LoVo (cell line): ENCODE data around the gene CYLC2.

ENCODE experiments used
- DNase-seq: peaks from one replicate; pipeline ENCODE4 v3.0.0-alpha.2; 2016; ENCODE audit warnings: low spot score

The CYLC2 gene, protein sequence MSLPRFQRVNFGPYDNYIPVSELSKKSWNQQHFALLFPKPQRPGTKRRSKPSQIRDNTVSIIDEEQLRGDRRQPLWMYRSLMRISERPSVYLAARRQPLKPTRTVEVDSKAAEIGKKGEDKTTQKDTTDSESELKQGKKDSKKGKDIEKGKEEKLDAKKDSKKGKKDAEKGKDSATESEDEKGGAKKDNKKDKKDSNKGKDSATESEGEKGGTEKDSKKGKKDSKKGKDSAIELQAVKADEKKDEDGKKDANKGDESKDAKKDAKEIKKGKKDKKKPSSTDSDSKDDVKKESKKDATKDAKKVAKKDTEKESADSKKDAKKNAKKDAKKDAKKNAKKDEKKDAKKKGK

DNA sequence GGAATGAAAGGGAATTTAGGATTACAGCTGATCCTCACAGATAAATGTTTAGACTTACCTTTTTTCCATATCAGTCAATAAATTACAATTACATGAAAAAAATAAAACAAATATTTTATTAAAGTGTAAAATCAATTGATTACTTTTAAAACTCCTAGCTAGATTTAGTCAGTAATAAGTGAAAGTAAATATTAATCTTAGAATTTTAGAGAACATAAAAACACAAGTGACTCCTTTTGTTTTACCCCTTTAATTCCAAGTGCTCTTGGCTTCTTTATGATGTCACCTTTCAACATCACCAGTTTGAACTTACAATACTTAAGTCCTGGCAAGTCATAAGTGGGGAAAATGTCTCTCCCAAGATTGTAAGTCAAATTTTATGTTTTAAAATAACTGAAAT is at the start of gene CYLC2:
CYLC2 (plus strand) TSS at position 301 of the 400 bp plus-strand sequence; CDS start at position 349, 48 bp downstream.
- DNase-seq = no peak

DNA sequence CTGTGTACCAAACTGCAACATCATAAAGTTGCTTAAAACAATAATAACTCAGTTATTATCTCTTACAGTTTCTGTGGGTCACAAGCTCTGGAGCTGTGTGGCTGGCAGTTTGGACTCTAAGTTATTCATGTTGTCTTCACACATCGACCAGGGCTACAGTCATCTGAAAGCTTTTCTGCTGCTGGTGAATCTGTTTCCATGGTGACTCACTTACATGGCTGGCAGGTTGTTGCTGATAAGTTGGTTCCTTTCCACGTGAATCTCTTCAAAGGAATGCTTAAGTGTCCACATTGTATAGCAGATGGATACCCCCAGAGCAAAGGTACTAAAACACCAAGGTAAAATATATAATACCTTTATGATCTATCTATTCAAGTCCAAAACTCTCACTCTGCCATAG is 44.8 kb upstream of the CYLC2 start:
- no peak for DNase-seq

DNA sequence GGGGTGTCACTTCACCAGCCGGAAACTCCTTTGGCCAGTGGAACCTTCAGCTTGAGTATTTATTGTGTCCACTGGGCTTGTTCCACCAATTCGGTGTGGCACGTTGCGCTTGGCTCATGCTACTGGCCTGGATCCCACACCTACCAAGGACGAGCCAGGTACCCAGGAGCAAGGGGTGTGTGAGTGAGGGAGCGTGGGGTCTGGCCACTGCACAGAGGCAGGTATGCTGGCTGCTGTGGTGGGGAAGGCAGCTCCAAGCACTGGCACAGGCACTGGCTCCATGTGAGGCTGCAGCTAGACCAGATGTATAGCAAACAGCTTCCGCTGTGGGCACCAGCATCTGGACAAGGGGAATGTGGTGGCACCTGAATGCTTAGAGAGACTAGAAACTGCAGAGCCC is 28.1 kb upstream of the CYLC2 start:
- no peak for DNase-seq

DNA sequence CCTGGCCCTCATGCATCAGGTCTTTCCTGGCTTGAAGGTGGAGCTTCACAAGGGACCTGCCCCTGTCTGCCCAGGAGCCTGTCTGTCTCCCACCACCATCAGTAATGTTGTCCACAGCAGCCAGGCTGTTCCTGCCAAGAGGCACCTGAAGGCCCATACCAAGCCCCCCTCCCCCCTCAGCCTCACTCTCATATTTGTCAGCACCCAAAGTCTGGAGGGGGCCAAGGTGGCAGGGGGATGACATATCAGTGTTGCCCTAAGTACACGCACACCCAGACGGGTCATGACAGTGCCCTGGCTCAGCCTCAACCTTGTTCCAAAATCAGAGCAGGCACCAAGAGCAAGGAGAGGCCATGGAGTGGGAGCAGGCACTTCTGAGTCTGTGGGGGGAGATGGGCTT is 27.2 kb upstream of the CYLC2 start:
- DNase-seq = no peak

DNA sequence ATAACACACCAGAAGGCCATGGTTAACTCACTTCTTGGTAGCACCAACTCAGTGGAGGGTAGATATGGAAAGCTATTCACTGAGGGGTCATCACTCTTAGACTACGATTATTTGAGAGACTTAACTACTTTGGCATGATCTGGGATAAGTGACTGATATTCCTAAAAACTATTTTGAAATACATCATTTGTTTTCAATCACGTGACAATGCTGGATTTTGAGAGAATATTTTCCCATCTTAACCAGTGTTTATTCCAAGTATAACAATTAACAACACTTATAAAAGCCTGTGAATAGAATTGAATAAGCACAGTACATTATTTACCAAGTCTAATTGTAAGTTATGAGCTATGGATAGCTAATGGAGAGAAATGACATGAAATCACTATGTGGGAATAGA is 22.4 kb upstream of the CYLC2 start:
- DNase-seq = no peak

DNA sequence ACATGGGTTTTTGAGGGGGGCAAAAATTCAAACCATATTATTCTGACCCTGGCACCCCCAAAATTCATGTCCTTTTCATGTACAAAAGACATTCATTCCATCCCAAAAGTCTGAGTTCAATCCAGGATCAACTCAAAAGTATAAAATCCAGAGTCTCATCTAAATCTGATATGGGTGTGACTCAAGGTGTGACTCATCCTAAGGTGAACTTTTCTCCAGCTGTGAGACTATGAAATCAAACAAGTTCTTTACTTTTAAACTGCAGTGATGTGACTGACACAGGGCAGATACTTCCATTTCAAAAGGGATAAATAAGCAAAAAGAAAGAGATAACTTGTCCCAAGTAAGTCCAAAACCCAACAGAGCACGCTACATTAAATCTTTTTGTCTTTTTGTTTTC is 20.6 kb upstream of the CYLC2 start:
- DNase-seq = no peak

DNA sequence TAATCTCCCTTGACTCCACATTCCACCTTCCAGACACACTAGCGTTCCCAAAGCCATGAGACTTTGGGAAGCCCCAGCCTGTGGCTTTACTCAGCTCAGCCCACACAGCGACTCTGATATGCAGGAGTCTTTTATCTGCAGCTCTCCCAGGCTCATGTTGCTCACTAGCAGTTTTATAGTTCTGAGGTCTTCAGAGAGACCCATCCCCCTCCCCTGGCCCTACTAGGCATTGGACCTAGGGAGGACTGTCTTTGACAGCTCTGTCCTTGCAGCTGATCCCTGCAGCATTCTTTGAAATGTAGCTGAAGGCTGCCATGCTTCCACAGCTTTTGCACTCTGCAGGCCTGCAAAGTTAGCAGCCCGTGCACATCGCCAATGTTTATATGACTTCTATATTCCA is 19.9 kb upstream of the CYLC2 start:
- DNase-seq = no peak

DNA sequence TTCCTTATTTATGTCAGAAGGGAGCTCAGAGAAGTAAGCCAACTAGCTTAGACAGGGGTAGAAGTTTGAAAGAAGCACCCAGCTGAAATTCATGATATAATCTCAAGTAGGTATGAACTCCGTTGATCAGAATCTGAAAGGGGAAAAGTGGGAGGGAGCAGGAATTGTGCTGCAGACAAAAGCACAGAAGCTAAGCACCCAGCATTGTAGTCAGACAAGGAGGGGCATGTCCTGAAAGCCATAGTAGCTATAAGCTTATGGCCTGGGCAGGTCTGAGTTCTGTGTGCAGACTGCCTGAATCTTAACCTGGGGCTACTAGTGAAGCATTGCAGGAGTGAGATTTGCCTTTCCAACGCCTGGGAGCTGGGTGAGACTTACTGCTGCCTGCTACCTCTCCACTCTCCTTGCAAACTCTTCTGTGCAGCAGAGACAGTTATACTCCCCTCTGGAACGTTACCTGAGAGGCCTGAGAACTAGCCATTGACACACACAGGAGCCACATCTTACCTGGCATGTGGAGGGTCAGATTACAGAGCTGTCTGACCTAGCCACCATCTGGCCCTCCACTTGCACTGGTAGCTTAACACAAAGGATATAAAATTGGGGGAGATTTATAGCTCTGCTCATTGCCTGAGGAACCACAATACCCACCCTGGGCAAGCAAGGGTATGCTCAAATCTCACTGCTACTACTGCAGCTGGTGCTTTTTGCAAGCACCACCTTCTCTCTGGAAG is 9.8 kb upstream of the CYLC2 start:
- DNase-seq = no peak

DNA sequence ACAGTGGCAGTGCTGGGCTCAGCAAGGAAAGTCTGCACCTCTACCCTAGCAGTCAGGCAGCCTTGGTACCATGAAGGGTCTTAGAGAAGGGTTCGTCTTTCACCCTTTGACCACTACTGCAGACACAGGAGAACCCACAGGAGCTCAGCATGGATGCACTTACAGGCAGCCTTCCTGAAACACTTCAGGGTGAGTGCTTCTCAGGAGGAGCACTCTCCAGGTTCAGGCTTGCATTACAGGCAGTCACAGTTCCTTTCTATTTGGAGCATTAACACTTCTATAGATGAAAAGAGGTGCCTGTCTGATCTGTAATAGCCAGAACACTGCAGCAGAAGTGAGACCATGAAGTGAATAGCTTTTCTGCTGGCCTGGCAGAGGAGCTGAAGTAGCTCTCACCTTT is 8.7 kb upstream of the CYLC2 start:
- no peak for DNase-seq

DNA sequence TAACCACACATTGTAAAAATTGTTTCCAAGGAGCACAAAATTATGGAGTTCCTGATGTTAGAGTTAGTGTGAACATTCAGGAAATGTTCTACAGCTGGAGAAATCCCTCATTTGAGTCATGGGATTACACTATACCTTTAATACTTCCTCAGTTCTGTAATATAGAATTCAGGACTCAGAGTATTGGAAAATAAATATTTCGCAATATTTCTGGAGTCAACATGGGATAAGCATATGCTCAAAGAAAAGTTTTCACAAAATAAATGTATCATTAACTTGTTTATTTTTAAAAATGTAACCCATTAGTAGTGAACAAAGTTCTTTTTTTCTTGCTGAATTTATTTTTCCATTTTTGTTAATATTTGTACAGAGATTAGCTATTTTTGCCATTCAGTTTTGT is 8.6 kb downstream of the CYLC2 start:
- DNase-seq = no peak

DNA sequence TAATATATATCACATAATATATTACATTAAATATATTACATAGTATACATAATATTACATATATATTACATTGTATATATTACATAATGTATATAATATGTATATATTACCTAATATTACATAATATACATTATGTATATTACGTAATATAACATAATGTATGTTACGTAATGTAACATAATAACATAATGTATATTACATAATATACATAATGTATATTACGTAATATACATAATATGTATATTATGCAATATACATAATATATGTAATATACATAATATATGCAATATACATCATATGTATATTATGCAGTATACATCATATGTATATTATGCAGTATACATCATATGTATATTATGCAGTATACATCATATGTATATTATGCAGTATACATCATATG is 19.1 kb downstream of the CYLC2 start:
- DNase-seq = no peak

DNA sequence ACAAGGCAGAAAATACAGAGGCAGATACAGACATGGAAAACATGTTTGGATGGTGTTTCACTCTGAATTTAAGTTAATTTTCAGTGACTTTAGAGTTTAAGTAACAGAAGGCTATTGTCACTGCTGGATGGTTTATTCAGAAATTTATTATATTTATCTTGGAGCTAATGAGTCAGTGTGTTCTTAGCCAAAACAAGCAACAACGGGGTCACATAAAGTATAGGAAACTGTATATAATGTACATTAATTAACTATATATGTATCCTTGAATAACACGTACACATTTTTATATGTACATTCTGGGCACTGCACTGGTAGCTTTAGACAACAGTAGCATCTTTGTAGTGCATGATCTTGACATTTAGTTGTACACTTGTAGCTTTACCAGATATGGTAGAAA is 30.7 kb downstream of the CYLC2 start:
- DNase-seq = no peak

DNA sequence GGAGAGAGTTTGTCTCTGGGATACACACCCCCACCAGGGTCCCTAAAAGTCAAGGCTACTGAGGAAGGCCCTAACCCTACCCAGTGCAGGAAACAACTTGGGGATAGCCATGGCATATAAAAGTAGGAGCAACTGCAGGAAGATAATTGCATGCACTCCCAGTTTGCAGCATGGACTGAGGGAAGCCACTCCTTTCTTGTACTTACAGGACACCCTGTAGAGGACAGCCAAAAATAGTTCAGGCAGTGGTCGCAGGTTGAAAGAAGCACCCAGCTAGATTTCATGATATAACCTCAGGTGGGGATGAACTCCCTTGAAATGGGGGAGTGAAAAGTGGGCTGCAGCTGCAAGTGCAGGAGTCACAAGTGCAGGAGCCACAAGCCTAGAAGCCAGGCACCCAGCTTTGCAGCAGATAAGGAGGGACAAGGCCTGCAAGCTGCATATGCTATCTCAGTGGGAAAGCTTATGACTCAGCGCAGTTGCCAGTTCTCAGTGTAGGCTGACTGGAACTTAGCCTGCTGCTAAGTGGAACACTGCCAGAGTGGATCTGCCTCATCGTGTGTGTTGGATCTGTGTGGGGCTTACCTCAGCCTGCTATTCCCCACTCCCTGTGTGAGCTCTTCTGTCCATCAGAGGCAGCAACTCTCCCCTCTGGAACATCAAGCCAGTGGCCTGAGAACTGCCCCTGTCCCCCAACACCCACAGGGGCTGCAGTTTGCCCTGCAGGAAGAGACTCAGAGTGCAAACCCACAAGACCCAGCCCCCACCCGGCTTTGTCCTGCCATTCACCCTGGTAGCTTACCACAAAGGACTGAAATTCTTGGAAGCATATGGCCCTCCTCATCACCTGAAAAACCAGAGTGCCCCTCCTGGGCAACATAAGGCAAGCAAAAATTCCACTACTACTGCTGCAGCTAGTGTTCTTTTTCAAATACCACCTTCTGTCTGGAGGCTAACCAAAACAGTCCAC is 42.7 kb downstream of the CYLC2 start:
- DNase-seq = no peak

DNA sequence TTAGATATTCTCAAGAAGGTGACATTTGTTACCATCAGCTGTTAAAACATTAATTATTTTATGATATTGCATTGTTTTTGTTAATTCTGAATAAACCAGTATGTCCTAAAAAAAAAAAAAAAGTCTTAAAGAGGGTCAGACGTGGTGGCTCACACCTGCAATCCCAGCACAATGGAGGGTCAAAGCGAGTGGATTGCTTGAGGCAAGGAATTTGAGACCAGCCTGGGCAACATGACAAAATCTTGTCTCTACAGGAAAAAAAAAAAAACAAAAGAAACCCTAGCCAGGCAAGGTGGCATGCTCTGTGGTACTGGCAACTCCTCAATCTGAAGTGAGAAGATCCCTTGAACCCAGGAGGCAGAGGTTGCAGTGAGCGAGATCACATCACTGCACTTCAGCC is 46.8 kb downstream of the CYLC2 start:
- DNase-seq = no peak
